Activated CD4-positive, alpha-beta memory T cell treated with anti-CD3 and anti-CD28 coated beads for 36 hours (primary cell): Measurements from ENCODE around the gene FAM98C. TPM values are rescaled to one million over a fixed set of nuclear protein-coding genes. Genes with fewer than 3 reads are reported as not detected.
"Not testable (repeated sequence)": the region's sequence is repeated elsewhere in the genome, so short reads cannot be mapped to it uniquely, and the experiment has no call there.

Experiments
- CTCF ChIA-PET: fragments of 350-600 bp; sonication (Branson Sonifier 250); formaldehyde crosslinking; loops from one replicate; lab custom pipeline; 2021; ENCODE audit warnings: antibody characterized with exemption, inconsistent platforms; lab: Charles Lee
- POLR2A ChIA-PET: fragments of 350-600 bp; sonication (Branson Sonifier 250); formaldehyde crosslinking; loops from one replicate; lab custom pipeline; 2021; ENCODE audit warnings: antibody characterized with exemption; lab: Charles Lee
- DNase-seq: peaks from one replicate; pipeline ENCODE4 v3.0.0-alpha.2; 2020
- H3K27ac Mint-ChIP-seq: one replicate; pipeline ENCODE4 v1.8.0; 2021; ENCODE audit warnings: mixed read lengths
- H3K27me3 Mint-ChIP-seq: one replicate; pipeline ENCODE4 v1.8.0; 2021; ENCODE audit warnings: mixed read lengths
- H3K36me3 Mint-ChIP-seq: one replicate; pipeline ENCODE4 v1.8.0; 2021; ENCODE audit warnings: mixed read lengths
- H3K4me1 Mint-ChIP-seq: one replicate; pipeline ENCODE4 v1.8.0; 2021; ENCODE audit warnings: low read depth, mixed read lengths
- H3K4me3 Mint-ChIP-seq: one replicate; pipeline ENCODE4 v1.8.0; 2021; ENCODE audit warnings: mild to moderate bottlenecking, mixed read lengths
- H3K9me3 Mint-ChIP-seq: one replicate; pipeline ENCODE4 v1.8.0; 2021; ENCODE audit warnings: mixed read lengths
- intact Hi-C: fragments of 100-400 bp; cut with micrococcal nuclease; formaldehyde crosslinking; loops from one replicate; pipeline ENCODE4 v1.15.1; 2023
- total RNA-seq, 2 experiments: library from RNA; stranded (reverse); gene quantifications; one replicate each; pipeline ENCODE4 v1.2.3, GENCODE V29; 2021

Gene FAM98C
- total RNA-seq, 2 experiments from 2014 or later = 29.8 to 31.9 TPM

DNA sequence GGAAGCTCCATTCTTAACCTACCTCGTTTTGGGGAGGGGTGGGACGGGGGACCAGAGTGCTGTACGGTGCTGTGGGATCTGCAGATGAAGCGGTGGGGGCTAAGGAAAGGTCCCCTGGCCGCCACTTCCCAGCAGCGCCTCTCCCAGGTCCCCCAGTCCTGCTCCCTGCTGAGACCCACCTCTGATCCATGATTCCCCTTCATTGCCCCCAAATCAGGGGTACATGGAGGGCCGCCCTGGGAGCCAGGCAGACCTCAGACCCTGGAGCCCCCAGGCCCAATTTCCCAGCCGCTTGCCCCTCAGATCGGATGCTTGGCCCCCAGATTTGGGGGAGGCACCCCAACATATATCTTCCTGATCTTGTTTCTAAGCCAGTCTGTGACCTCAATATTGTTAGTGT, 3.8 kb upstream of the FAM98C start:
- intact Hi-C loops = no loop called here
- Mint-ChIP-seq H3K4me3 (no peak overlapping the region), H3K27me3 (no peaks in the 10 kb centered on the region), H3K27ac (no peak overlapping the region), H3K4me1 (peaks cover 22% of the 10 kb centered on the region), H3K9me3 (no peaks in the 10 kb centered on the region), H3K36me3 (peaks cover 5% of the 10 kb centered on the region)
- no peak for DNase-seq
- ChIA-PET CTCF (no interaction called here), POLR2A (no interaction called here)

DNA sequence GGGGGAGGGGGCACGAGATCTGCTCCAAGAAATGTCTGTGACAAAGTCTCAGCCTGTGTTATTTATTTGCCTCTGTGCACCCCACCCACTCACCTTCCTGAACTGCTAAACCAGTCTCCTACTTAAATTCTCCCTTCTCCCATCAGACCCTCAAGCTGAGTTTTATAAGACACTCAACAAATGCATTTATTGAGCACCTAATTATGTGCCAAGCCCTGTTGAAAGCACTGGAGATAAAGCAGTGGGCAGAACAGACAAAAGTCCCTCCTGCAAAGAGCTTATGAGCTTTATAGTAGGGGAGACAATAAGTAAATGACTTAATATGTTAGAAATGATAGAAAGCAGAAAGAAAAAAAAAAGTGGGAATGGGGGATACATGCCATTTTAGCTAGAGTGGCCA, 3.4 kb upstream of the FAM98C start:
- Mint-ChIP-seq H3K9me3 (no peaks in the 10 kb centered on the region), H3K27ac (no peak overlapping the region), H3K4me3 (no peak overlapping the region), H3K4me1 (peaks cover 24% of the 10 kb centered on the region), H3K27me3 (no peaks in the 10 kb centered on the region), H3K36me3 (peaks cover 5% of the 10 kb centered on the region)
- DNase-seq = no peak
- CTCF ChIA-PET = no interaction called here
- intact Hi-C loops = no loop called here
- POLR2A ChIA-PET = no interaction called here

GRCh38 chr19:38400361-38400760, 2.5 kb upstream of the FAM98C start:
- peaks cover 26% of the 10 kb centered on the region for H3K4me1 Mint-ChIP-seq
- DNase-seq = no peak

GRCh38 chr19:38401148-38401547, 1.7 kb upstream of the FAM98C start:
- POLR2A ChIA-PET = no interaction called here
- Mint-ChIP-seq H3K4me1 (peaks cover 27% of the 10 kb centered on the region), H3K9me3 (no peaks in the 10 kb centered on the region), H3K36me3 (peaks cover 10% of the 10 kb centered on the region), H3K27ac (no peak overlapping the region), H3K4me3 (no peak overlapping the region), H3K27me3 (no peaks in the 10 kb centered on the region)
- intact Hi-C loops = loop anchor here (5.0 to 10.0 kb wide), 3 partner anchors 214 to 451 kb away; partner anchors contain the start of genes EIF3K and MAP4K1
- CTCF ChIA-PET = no interaction called here
- no peak for DNase-seq

More at GRCh38 chr19:38400361-38400760, 2.5 kb upstream of the FAM98C start:
- peaks cover 8% of the 10 kb centered on the region for H3K36me3 Mint-ChIP-seq
- H3K4me3 Mint-ChIP-seq = no peak overlapping the region
- H3K27ac Mint-ChIP-seq = no peak overlapping the region
- CTCF ChIA-PET = no interaction called here
- intact Hi-C loops = loop anchor here (5.0 to 10.0 kb wide), 3 partner anchors 214 to 452 kb away; partner anchors contain the start of genes EIF3K and MAP4K1
- H3K9me3 Mint-ChIP-seq = no peaks in the 10 kb centered on the region
- POLR2A ChIA-PET = no interaction called here
- H3K27me3 Mint-ChIP-seq = no peaks in the 10 kb centered on the region

GRCh38 chr19:38402623-38402966, 298 bp upstream of the FAM98C start:
- CTCF ChIA-PET = interaction anchor here (0.6 to 3.3 kb wide), 66 partner anchors 8 to 551 kb away, joined by 3 to 50 read pairs (median 5); partner anchors contain the start of genes ACTN4, CATSPERG, EIF3K and GGN
- intact Hi-C loops = loop anchor here (1.0 to 10.0 kb wide), 8 partner anchors 28 to 450 kb away; partner anchors contain the start of genes EIF3K, MAP4K1 and PSMD8
- Mint-ChIP-seq H3K4me3 (peak overlapping the region; percentile 86), H3K27ac (peak overlapping the region; percentile 91), H3K4me1 (peaks cover 20% of the 10 kb centered on the region), H3K27me3 (no peaks in the 10 kb centered on the region), H3K9me3 (no peaks in the 10 kb centered on the region), H3K36me3 (peaks cover 13% of the 10 kb centered on the region)
- POLR2A ChIA-PET = interaction anchor here (0.6 to 1.7 kb wide), 10 partner anchors 15 to 835 kb away, joined by 3 to 9 read pairs (median 4); partner anchors contain the start of genes EIF3K, MAP4K1 and PSMD8
- no peak for DNase-seq

DNA sequence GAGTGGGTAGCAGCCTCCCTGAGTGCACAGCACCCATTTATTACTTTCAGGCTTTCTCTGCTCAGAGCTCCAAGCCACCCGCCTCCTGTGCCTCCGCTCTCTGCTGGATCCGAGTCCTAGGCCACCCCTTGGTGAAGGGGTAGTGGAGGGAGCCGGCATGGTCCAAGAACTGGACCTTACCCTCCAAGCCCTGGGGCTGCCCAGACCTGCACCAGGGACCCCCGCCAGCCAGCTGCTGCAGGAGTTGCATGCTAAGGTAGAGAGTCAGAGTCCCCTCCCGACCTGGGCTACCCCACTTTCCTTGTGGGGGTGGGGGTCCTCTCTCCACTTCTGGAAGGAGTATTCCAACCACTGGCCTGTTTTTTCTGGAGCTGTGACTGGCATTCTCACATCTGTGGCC, 2.0 kb downstream of the FAM98C start:
- Mint-ChIP-seq H3K27me3 (no peaks in the 10 kb centered on the region), H3K4me3 (no peak overlapping the region), H3K4me1 (peaks cover 20% of the 10 kb centered on the region), H3K27ac (no peak overlapping the region), H3K9me3 (no peaks in the 10 kb centered on the region), H3K36me3 (peaks cover 17% of the 10 kb centered on the region)
- intact Hi-C loops = loop anchor here (5.0 to 10.0 kb wide), 3 partner anchors 210 to 447 kb away; partner anchors contain the start of genes EIF3K and MAP4K1
- no peak for DNase-seq
- POLR2A ChIA-PET = interaction anchor here (0.6 to 1.0 kb wide), 4 partner anchors 10 to 105 kb away, joined by 3 read pairs; partner anchors contain the start of gene PSMD8
- CTCF ChIA-PET = interaction anchor here (1.7 to 3.3 kb wide), 6 partner anchors 16 to 526 kb away, joined by 3 to 40 read pairs (median 28); partner anchors contain the start of genes MRPS12, PSMD8 and SARS2

DNA sequence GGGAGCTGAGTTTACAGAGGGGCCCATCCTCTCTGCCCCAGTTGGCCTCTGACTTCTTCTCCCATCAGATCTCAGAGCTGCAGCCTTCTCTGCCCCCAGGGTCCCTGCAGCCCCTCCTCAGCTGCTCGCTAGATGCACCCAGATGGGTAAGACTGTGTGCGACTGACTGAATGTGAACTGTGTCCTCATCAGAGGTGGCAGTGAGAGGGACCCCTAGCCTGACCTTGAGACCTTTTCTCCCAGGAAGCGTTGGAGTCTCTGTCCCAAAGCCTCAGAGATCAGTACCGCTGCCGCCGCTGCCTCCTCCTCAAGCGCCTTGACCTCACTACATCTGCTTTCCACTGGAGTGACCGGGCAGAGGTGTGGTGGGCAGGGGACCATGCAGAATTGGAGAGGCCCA, 2.4 kb downstream of the FAM98C start:
- peaks cover 20% of the 10 kb centered on the region for H3K4me1 Mint-ChIP-seq
- no peak for DNase-seq
- H3K27ac Mint-ChIP-seq = peak overlapping the region; percentile 58
- no peaks in the 10 kb centered on the region for H3K27me3 Mint-ChIP-seq
- H3K4me3 Mint-ChIP-seq = peak overlapping the region; percentile 31
- H3K36me3 Mint-ChIP-seq = peaks cover 20% of the 10 kb centered on the region
- POLR2A ChIA-PET = interaction anchor here (0.6 to 1.0 kb wide), 4 partner anchors 10 to 104 kb away, joined by 3 read pairs; partner anchors contain the start of gene PSMD8
- CTCF ChIA-PET = interaction anchor here (1.5 to 3.3 kb wide), 3 partner anchors 30 to 111 kb away, joined by 4 to 40 read pairs (median 30); partner anchors contain the start of gene PSMD8
- no peaks in the 10 kb centered on the region for H3K9me3 Mint-ChIP-seq
- intact Hi-C loops = loop anchor here (10.0 kb wide), 1 partner anchor 210 kb away; the partner anchor contains the start of genes EIF3K and MAP4K1

GRCh38 chr19:38409631-38410133, 6.8 kb downstream of the FAM98C start:
- Mint-ChIP-seq H3K4me3 (no peak overlapping the region), H3K9me3 (no peaks in the 10 kb centered on the region), H3K4me1 (peaks cover 6% of the 10 kb centered on the region), H3K27ac (peak overlapping the region; percentile 32), H3K27me3 (no peaks in the 10 kb centered on the region), H3K36me3 (peaks cover 21% of the 10 kb centered on the region)
- intact Hi-C loops = loop anchor here (10.0 kb wide), 1 partner anchor 205 kb away; the partner anchor contains the start of genes EIF3K and MAP4K1
- ChIA-PET CTCF (no interaction called here), POLR2A (no interaction called here)
- DNase-seq = no peak

DNA sequence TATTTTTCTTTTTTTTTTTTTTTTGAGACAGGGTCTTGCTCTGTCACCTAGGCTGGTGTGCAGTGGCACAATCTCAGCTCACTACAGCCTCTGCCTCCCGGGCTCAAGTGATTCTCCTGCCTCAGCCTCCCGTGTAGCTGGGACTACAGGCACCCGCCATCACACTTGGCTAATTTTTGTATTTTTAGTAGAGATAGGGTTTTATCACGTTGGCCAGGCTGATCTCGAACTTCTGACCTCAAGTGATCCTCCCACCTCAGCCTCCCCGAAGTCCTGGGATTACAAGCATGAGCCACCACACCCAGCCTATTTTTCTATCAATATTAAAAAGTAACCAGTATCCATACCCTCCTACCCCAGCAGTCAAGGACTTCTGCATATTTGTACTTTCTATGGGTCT, 7.5 kb downstream of the FAM98C start:
- H3K27ac Mint-ChIP-seq, H3K27me3 Mint-ChIP-seq, H3K9me3 Mint-ChIP-seq, DNase-seq, intact Hi-C loops, H3K4me3 Mint-ChIP-seq, H3K4me1 Mint-ChIP-seq, POLR2A ChIA-PET: not testable (repeated sequence)
- CTCF ChIA-PET = interaction anchor here (0.9 kb wide), 1 partner anchor 8 kb away, joined by 4 read pairs; the partner anchor contains the start of gene FAM98C
- peaks cover 17% of the 10 kb centered on the region for H3K36me3 Mint-ChIP-seq

- intact Hi-C loops = no loop called here
- no peaks in the 10 kb centered on the region for H3K4me1 Mint-ChIP-seq
- H3K27ac Mint-ChIP-seq = no peak overlapping the region
- no peak for DNase-seq
- no peak overlapping the region for H3K4me3 Mint-ChIP-seq
- H3K9me3 Mint-ChIP-seq = no peaks in the 10 kb centered on the region
- POLR2A ChIA-PET = no interaction called here
- peaks cover 16% of the 10 kb centered on the region for H3K36me3 Mint-ChIP-seq
- no peaks in the 10 kb centered on the region for H3K27me3 Mint-ChIP-seq
- CTCF ChIA-PET = interaction anchor here (0.9 to 1.3 kb wide), 2 partner anchors 8 kb away, joined by 4 to 7 read pairs; partner anchors contain the start of gene FAM98C
Observed at GRCh38 chr19:38411041-38411712, 8.3 kb downstream of the FAM98C start.

GRCh38 chr19:38411898-38412297, 9.0 kb downstream of the FAM98C start:
- H3K4me1 Mint-ChIP-seq, H3K4me3 Mint-ChIP-seq, POLR2A ChIA-PET, intact Hi-C loops, H3K9me3 Mint-ChIP-seq, H3K27me3 Mint-ChIP-seq, DNase-seq, H3K27ac Mint-ChIP-seq: not testable (repeated sequence)
- CTCF ChIA-PET = interaction anchor here (0.6 to 1.3 kb wide), 2 partner anchors 9 to 524 kb away, joined by 3 to 7 read pairs; partner anchors contain the start of gene FAM98C
- peaks cover 16% of the 10 kb centered on the region for H3K36me3 Mint-ChIP-seq

GRCh38 chr19:38412491-38412890, 9.6 kb downstream of the FAM98C start:
- no peak for DNase-seq
- H3K4me3 Mint-ChIP-seq = no peak overlapping the region
- H3K4me1 Mint-ChIP-seq = peaks cover 8% of the 10 kb centered on the region
- CTCF ChIA-PET = interaction anchor here (0.6 to 1.3 kb wide), 2 partner anchors 9 to 524 kb away, joined by 3 to 7 read pairs; partner anchors contain the start of gene FAM98C
- no peaks in the 10 kb centered on the region for H3K27me3 Mint-ChIP-seq
- peaks cover 13% of the 10 kb centered on the region for H3K36me3 Mint-ChIP-seq
- no peaks in the 10 kb centered on the region for H3K9me3 Mint-ChIP-seq
- H3K27ac Mint-ChIP-seq = no peak overlapping the region
- POLR2A ChIA-PET = no interaction called here
- intact Hi-C loops = no loop called here
